RWPE1 (cell line): ENCODE data around the gene TMPRSS5.

Experiments used
- CTCF ChIA-PET: fragments of 350-600 bp; sonication (Branson Sonifier 250); formaldehyde crosslinking; extraction: SDS; loops from one replicate; lab custom pipeline; 2021; lab: Yijun Ruan, JAX
- POLR2A ChIA-PET: fragments of 400-600 bp; formaldehyde crosslinking; extraction: SDS; loops from one replicate; lab custom pipeline; 2020; ENCODE audit warnings: antibody characterized with exemption; ENCODE audit not compliant: low non-redundant PET; lab: Yijun Ruan, JAX
- DNase-seq: peaks from one replicate; pipeline ENCODE4 v3.0.0; 2012; ENCODE audit warnings: low spot score
- H3K27ac ChIP-seq: fragments of 450-650 bp; 2 replicates; pipeline ENCODE4 v1.5.1; 2017
- TF ChIP-seq, protein P1 (sequence below): fragments of 450-650 bp; conservative IDR thresholded peaks from 2 replicates; pipeline ENCODE4 v1.5.1; 2017; ENCODE audit warnings: low read depth, mild to moderate bottlenecking

Gene TMPRSS5

GRCh38 chr11:113701491-113701890 lies 4.6 kb downstream of the TMPRSS5 start:
- H3K27ac ChIP-seq, result no peak overlapping the region
- TF ChIP-seq, protein P1, sequence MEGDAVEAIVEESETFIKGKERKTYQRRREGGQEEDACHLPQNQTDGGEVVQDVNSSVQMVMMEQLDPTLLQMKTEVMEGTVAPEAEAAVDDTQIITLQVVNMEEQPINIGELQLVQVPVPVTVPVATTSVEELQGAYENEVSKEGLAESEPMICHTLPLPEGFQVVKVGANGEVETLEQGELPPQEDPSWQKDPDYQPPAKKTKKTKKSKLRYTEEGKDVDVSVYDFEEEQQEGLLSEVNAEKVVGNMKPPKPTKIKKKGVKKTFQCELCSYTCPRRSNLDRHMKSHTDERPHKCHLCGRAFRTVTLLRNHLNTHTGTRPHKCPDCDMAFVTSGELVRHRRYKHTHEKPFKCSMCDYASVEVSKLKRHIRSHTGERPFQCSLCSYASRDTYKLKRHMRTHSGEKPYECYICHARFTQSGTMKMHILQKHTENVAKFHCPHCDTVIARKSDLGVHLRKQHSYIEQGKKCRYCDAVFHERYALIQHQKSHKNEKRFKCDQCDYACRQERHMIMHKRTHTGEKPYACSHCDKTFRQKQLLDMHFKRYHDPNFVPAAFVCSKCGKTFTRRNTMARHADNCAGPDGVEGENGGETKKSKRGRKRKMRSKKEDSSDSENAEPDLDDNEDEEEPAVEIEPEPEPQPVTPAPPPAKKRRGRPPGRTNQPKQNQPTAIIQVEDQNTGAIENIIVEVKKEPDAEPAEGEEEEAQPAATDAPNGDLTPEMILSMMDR, result no peak
- no peak for DNase-seq
- CTCF ChIA-PET, result no interaction called here
- POLR2A ChIA-PET, result no interaction called here

- CTCF ChIA-PET, result no interaction called here
- no peak overlapping the region for H3K27ac ChIP-seq
- TF ChIP-seq, protein P1, result no peak
- POLR2A ChIA-PET, result no interaction called here
- no peak for DNase-seq
These were observed 7.6 kb downstream of the TMPRSS5 start for GRCh38 chr11:113698515-113698914.

- TF ChIP-seq, protein P1, result no peak
- CTCF ChIA-PET, result no interaction called here
These were observed 8.2 kb downstream of the TMPRSS5 start for GRCh38 chr11:113697756-113698407.

DNA sequence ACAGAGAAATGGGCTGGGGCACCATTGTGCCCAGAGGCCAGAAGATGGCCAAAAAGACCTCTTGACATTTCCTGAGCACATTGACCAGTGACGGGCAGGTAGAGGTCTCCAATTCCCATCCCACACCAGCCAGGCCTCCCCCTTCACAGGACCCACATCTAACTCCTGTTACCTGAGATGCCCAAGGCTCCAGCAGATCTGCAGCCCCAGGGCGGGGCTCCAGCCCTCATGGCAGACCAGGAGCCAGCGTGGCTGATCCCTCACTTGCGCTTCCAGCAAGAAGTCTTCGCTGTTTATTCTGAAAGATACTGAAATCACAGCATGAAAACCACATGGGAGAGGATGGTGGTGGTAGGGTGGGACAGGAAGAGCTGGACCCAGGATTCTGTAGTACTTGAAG lies 9.0 kb downstream of the TMPRSS5 start:
- no peak overlapping the region for H3K27ac ChIP-seq
- ChIA-PET CTCF (no interaction called here), POLR2A (no interaction called here)
- no peak for DNase-seq
- TF ChIP-seq, protein P1, result no peak

More at GRCh38 chr11:113697756-113698407, 8.2 kb downstream of the TMPRSS5 start:
- POLR2A ChIA-PET, result no interaction called here
- no peak for DNase-seq
- no peak overlapping the region for H3K27ac ChIP-seq

DNA sequence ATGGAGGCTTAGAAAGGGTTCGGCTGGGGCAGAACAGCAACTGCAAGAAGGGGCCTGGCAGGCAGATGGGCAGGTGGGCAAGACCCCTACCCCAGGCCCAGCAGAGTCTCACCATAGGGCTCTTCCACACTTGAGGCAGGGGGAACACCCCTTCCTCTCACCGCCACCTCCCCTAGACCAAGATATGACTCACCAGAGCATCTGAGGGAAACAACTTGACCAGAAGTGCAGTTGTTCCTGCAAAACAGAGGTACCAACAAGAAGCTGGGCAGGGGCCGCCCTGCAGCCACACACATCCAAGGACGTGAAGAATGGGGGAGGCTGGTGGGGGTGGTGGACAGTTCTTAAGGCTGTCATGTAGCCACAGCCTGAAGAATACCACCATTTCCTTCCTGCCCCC lies 10.9 kb downstream of the TMPRSS5 start:
- TF ChIP-seq, protein P1, result no peak
- no peak for DNase-seq
- CTCF ChIA-PET, result interaction anchor here (0.6 kb wide), 1 partner anchor 172 kb away, joined by 3 read pairs; no protein-coding TSS in a partner anchor
- POLR2A ChIA-PET, result no interaction called here
- no peak overlapping the region for H3K27ac ChIP-seq

GRCh38 chr11:113694390-113694789 lies 11.7 kb downstream of the TMPRSS5 start:
- ChIA-PET CTCF (no interaction called here), POLR2A (no interaction called here)
- TF ChIP-seq, protein P1, result no peak
- DNase-seq, result no peak
- no peak overlapping the region for H3K27ac ChIP-seq
